Esophagus (tissue), 2 donors: ENCODE data around the gene INSR. TPM values are rescaled to one million over a fixed set of nuclear protein-coding genes. Genes with fewer than 3 reads are reported as not detected.
"Not testable (repeated sequence)": the region's sequence is repeated elsewhere in the genome, so short reads cannot be mapped to it uniquely, and the experiment has no call there.

ENCODE experiments used
- H3K27ac ChIP-seq, 2 donors: one replicate each; pipeline ENCODE4 v1.5.1; 2013; ENCODE audit warnings: low read depth in 2 of 2, mild to moderate bottlenecking in 2 of 2, inconsistent platforms in 1 of 2, low read length in 1 of 2, moderate library complexity in 1 of 2
- H3K27me3 ChIP-seq, 2 donors: one replicate each; pipeline ENCODE4 v1.6.1; 2013; ENCODE audit warnings: low read length in 2 of 2, control low read depth in 1 of 2, mild to moderate bottlenecking in 1 of 2; ENCODE audit not compliant: insufficient read depth in 2 of 2, control insufficient read depth in 1 of 2
- H3K36me3 ChIP-seq, 2 donors: one replicate each; pipeline ENCODE4 v1.6.1; 2013; ENCODE audit warnings: low read length in 1 of 2; ENCODE audit not compliant: control insufficient read depth in 2 of 2, insufficient read depth in 2 of 2
- H3K4me1 ChIP-seq, 2 donors: one replicate each; pipeline ENCODE4 v1.6.1; 2013; ENCODE audit warnings: low read length in 1 of 2; ENCODE audit not compliant: control insufficient read depth in 2 of 2, insufficient read depth in 2 of 2
- H3K4me3 ChIP-seq, 2 donors: one replicate each; pipeline ENCODE4 v1.5.1; 2013; ENCODE audit warnings: low read length in 2 of 2, mild to moderate bottlenecking in 2 of 2, low read depth in 1 of 2, moderate library complexity in 1 of 2
- H3K9me3 ChIP-seq, 2 donors: one replicate each; pipeline ENCODE4 v1.6.1; 2013; ENCODE audit warnings: mild to moderate bottlenecking in 2 of 2, low read depth in 1 of 2, low read length in 1 of 2, moderate library complexity in 1 of 2; ENCODE audit not compliant: control insufficient read depth in 2 of 2, insufficient read depth in 1 of 2
- WGBS, 2 donors: extraction: QIAGEN DNeasy Blood & Tissue Kit; methylation state at CpG; one replicate each; pipeline ENCODE4 v1.1.7; 2013; 5-methylcytosine and 5-hydroxymethylcytosine counted together
- polyA plus RNA-seq, 2 donors: library from polyadenylated mRNA; stranded (reverse); fragments of 200-250 nt; gene quantifications; one replicate each; pipeline ENCODE4 v1.2.3, GENCODE V29; 2013
- donor health status: healthy with polysubstance abuse.
- donor health status: Bipolar disorder and iron deficiency.

The INSR gene
- polyA plus RNA-seq, 2 donors, result 2.2 to 3.3 TPM

- Histone ChIP-seq H3K9me3 (no peaks in the 10 kb centered on the region), H3K4me3 (no peak overlapping the region), H3K27me3 (peaks cover 0 to 3% of the 10 kb centered on the region in 2 donors), H3K36me3 (no peaks in the 10 kb centered on the region), H3K27ac (no peak overlapping the region), H3K4me1 (no peaks in the 10 kb centered on the region)
- 82 to 86% methylated on average over 1 of the region's 1 CpG for WGBS, 2 donors
These were observed 33.6 kb upstream of the INSR start for GRCh38 chr19:7327802-7328201.

GRCh38 chr19:7326105-7326877, 32.1 kb upstream of the INSR start:
- 73 to 81% methylated on average over 10 of the region's 10 CpGs for whole genome bisulfite sequencing, 2 donors
- H3K9me3 ChIP-seq, result no peaks in the 10 kb centered on the region
- H3K4me3 ChIP-seq, result no peak overlapping the region
- H3K36me3 ChIP-seq, result no peaks in the 10 kb centered on the region
- H3K27ac ChIP-seq, result no peak overlapping the region
- H3K4me1 ChIP-seq, result no peaks in the 10 kb centered on the region
- peaks cover 0 to 3% of the 10 kb centered on the region in 2 donors for H3K27me3 ChIP-seq

GRCh38 chr19:7318176-7318575, 24.0 kb upstream of the INSR start:
- WGBS, 2 donors, result 45 to 46% methylated on average over 2 of the region's 2 CpGs
- Histone ChIP-seq H3K27me3 (no peaks in the 10 kb centered on the region), H3K36me3 (no peaks in the 10 kb centered on the region), H3K9me3 (peaks cover 0 to 2% of the 10 kb centered on the region in 2 donors), H3K4me1 (no peaks in the 10 kb centered on the region), H3K4me3 (no peak overlapping the region), H3K27ac (no peak overlapping the region)

GRCh38 chr19:7312816-7313215, 18.6 kb upstream of the INSR start:
- no peaks in the 10 kb centered on the region for H3K4me1 ChIP-seq
- H3K9me3 ChIP-seq, result peaks cover 0 to 2% of the 10 kb centered on the region in 2 donors
- H3K27me3 ChIP-seq, result no peaks in the 10 kb centered on the region
- 79 to 83% methylated on average over 7 of the region's 7 CpGs for WGBS, 2 donors
- no peaks in the 10 kb centered on the region for H3K36me3 ChIP-seq
- H3K27ac ChIP-seq, result no peak overlapping the region
- no peak overlapping the region for H3K4me3 ChIP-seq

DNA sequence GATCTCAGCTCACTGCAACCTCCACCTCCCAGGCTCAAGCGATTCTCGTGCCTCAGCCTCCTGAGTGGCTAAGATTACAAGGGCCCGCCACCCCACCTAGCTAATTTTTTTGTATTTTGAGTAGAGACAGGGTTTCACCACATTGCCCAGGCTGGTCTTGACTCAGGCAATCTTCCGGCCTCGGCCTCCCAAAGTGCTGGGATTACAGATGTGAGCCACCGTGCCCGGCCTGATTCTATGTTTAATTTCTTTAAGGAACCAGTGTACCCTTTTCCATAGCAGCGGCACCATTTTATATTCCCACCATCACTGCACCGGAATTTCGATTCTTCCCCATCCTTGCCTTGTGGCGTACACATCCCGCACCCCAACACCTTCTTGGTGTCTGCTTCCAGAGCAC, 17.7 kb upstream of the INSR start:
- no peak overlapping the region for H3K4me3 ChIP-seq
- H3K27ac ChIP-seq, result no peak overlapping the region
- H3K27me3 ChIP-seq, result no peaks in the 10 kb centered on the region
- 95% methylated on average over 12 of the region's 12 CpGs for WGBS, 2 donors
- H3K4me1 ChIP-seq, result no peaks in the 10 kb centered on the region
- no peaks in the 10 kb centered on the region for H3K9me3 ChIP-seq
- H3K36me3 ChIP-seq, result no peaks in the 10 kb centered on the region

DNA sequence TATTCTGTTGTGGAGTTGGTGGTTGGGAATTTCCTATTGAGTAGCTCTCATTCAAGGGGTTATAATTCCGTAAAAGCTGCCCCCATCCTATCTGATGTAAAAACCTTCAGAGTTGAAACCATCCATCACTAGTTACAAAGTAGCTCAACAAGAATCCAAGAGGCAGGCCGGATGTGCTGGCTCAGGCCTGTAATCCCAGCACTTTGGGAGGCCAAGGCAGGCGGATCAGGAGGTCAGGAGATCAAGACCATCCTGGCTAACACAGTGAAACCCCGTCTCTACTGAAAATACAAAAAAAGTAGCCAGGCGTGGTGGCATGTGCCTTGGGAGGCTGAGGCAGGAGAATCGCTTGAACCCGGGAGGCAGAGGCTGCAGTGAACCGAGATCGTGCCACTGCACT, 14.1 kb upstream of the INSR start:
- H3K4me3 ChIP-seq, H3K27ac ChIP-seq, H3K27me3 ChIP-seq, H3K36me3 ChIP-seq, H3K4me1 ChIP-seq, H3K9me3 ChIP-seq: not testable (repeated sequence)
- 80 to 82% methylated on average over 9 of the region's 9 CpGs for WGBS, 2 donors

DNA sequence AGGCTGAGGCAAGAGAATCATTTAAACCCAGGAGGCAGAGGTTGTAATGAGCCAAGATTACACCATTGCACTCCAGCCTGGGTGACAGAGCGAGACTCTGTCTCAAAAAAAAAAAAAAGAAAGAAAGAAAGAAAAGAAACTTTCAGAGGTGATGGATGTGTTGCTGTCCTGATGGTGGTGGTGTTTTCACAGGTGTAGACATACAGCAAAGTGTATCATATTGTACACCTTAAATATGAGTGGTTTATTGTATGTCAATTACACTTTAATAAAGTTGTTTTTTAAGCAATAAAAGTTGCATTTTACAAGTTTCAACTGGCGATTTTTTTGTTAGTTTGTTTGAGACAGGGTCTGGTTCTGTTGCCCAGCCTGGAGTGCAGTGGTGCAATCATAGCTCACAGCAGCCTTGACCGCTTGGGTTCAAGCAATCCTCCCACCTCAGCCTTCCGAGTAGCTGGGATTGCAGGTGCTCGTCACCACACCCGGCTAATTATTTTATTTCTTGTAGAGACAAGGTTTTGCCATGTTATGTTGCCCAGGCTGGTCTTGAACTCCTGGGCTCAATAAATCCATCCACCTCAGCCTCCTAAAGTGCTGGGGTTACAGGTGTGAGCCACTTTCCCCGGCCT, 13.5 kb upstream of the INSR start:
- Histone ChIP-seq H3K27me3 (no peaks in the 10 kb centered on the region), H3K36me3 (no peaks in the 10 kb centered on the region), H3K4me1 (no peaks in the 10 kb centered on the region), H3K9me3 (no peaks in the 10 kb centered on the region), H3K4me3 (no peak overlapping the region), H3K27ac (no peak overlapping the region)
- WGBS, 2 donors, result 78 to 82% methylated on average over 7 of the region's 7 CpGs

GRCh38 chr19:7304200-7304599, 10.0 kb upstream of the INSR start:
- Histone ChIP-seq H3K4me3 (no peak overlapping the region), H3K27me3 (no peaks in the 10 kb centered on the region), H3K4me1 (no peaks in the 10 kb centered on the region), H3K9me3 (no peaks in the 10 kb centered on the region), H3K36me3 (no peaks in the 10 kb centered on the region), H3K27ac (no peak overlapping the region)
- WGBS, 2 donors, result 27 to 40% methylated on average over 9 of the region's 9 CpGs

- Histone ChIP-seq H3K27me3 (no peaks in the 10 kb centered on the region), H3K4me1 (no peaks in the 10 kb centered on the region), H3K4me3 (no peak overlapping the region), H3K27ac (no peak overlapping the region), H3K36me3 (no peaks in the 10 kb centered on the region), H3K9me3 (no peaks in the 10 kb centered on the region)
- WGBS, 2 donors, result 83 to 88% methylated on average over 4 of the region's 4 CpGs
These were observed 9.3 kb upstream of the INSR start for GRCh38 chr19:7303470-7303869.

GRCh38 chr19:7301525-7301924, 7.3 kb upstream of the INSR start:
- no peaks in the 10 kb centered on the region for H3K4me1 ChIP-seq
- H3K9me3 ChIP-seq, result no peaks in the 10 kb centered on the region
- no peaks in the 10 kb centered on the region for H3K27me3 ChIP-seq
- H3K27ac ChIP-seq, result no peak overlapping the region
- no peak overlapping the region for H3K4me3 ChIP-seq
- 82 to 86% methylated on average over 5 of the region's 5 CpGs for WGBS, 2 donors
- no peaks in the 10 kb centered on the region for H3K36me3 ChIP-seq
